ENCODE results near the gene EIF1. TPM values are rescaled to one million over a fixed set of nuclear protein-coding genes. Genes with fewer than 3 reads are reported as not detected.
"Not testable (repeated sequence)": the region's sequence is repeated elsewhere in the genome, so short reads cannot be mapped to it uniquely, and the experiment has no call there.

The EIF1 gene
- 702 TPM for polyA plus RNA-seq (ENCODE audit: insufficient read length)
- long read RNA-seq, donor 1, transcript EIF1-202 (2 exons, 2,170 nt) = minor isoform, 7 of 625 reads
- long read RNA-seq, donor 1, transcript EIF1-203 (4 exons, 2,330 nt) = major isoform, 571 of 625 reads
- long read RNA-seq, donor 1, partial matches to known transcripts = 32 of 625 reads
- long read RNA-seq, donor 1, other reads (novel, unspliced or antisense) = 10 of 625 reads
- long read RNA-seq, donor 2, transcript EIF1-202 (2 exons, 2,170 nt) = minor isoform, 13 of 434 reads
- long read RNA-seq, donor 2, transcript EIF1-203 (4 exons, 2,330 nt) = major isoform, 370 of 434 reads
- long read RNA-seq, donor 2, transcript EIF1-201 (3 exons, 1,120 nt) = minor isoform, 5 of 434 reads
- long read RNA-seq, donor 2, partial matches to known transcripts = 40 of 434 reads
- long read RNA-seq, donor 2, other reads (novel, unspliced or antisense) = 6 of 434 reads
- long read RNA-seq, donor 3, transcript EIF1-203 (4 exons, 2,330 nt) = major isoform, 343 of 438 reads
- long read RNA-seq, donor 3, transcript EIF1-202 (2 exons, 2,170 nt) = minor isoform, 11 of 438 reads
- long read RNA-seq, donor 3, partial matches to known transcripts = 73 of 438 reads
- long read RNA-seq, donor 3, other reads (novel, unspliced or antisense) = 6 of 438 reads
- long read RNA-seq, donor 4, transcript EIF1-203 (4 exons, 2,330 nt) = major isoform, 45 of 61 reads
- long read RNA-seq, donor 4, transcript EIF1-202 (2 exons, 2,170 nt) = minor isoform, 10 of 61 reads
- long read RNA-seq, donor 4, partial matches to known transcripts = 6 of 61 reads
- long read RNA-seq, donor 4, other reads (novel, unspliced or antisense) = 0 of 61 reads
- long read RNA-seq, donor 5, transcript EIF1-202 (2 exons, 2,170 nt) = minor isoform, 9 of 775 reads
- long read RNA-seq, donor 5, transcript EIF1-203 (4 exons, 2,330 nt) = major isoform, 701 of 775 reads
- long read RNA-seq, donor 5, partial matches to known transcripts = 36 of 775 reads
- long read RNA-seq, donor 5, other reads (novel, unspliced or antisense) = 21 of 775 reads
- long read RNA-seq, donor 6, transcript EIF1-202 (2 exons, 2,170 nt) = minor isoform, 6 of 571 reads
- long read RNA-seq, donor 6, transcript EIF1-203 (4 exons, 2,330 nt) = major isoform, 483 of 571 reads
- long read RNA-seq, donor 6, transcript EIF1-201 (3 exons, 1,120 nt) = minor isoform, 7 of 571 reads
- long read RNA-seq, donor 6, partial matches to known transcripts = 64 of 571 reads
- long read RNA-seq, donor 6, other reads (novel, unspliced or antisense) = 10 of 571 reads
- long read RNA-seq, donor 7, transcript EIF1-201 (3 exons, 1,120 nt) = minor isoform, 9 of 662 reads
- long read RNA-seq, donor 7, transcript EIF1-203 (4 exons, 2,330 nt) = major isoform, 572 of 662 reads
- long read RNA-seq, donor 7, transcript EIF1-202 (2 exons, 2,170 nt) = minor isoform, 14 of 662 reads
- long read RNA-seq, donor 7, partial matches to known transcripts = 55 of 662 reads
- long read RNA-seq, donor 7, other reads (novel, unspliced or antisense) = 8 of 662 reads
- long read RNA-seq, donor 8, transcript EIF1-203 (4 exons, 2,330 nt) = major isoform, 226 of 245 reads
- long read RNA-seq, donor 8, partial matches to known transcripts = 16 of 245 reads
- long read RNA-seq, donor 8, other reads (novel, unspliced or antisense) = 0 of 245 reads

GRCh38 chr17:41688641-41689496, at the start of gene EIF1:
Gene EIF1 (plus strand): TSS chr17:41688885. CDS start chr17:41689039, 154 bp downstream.
- peak; percentile 99 for DNase-seq

GRCh38 chr17:41638941-41639340, 49.7 kb upstream of the EIF1 start:
- no peak for DNase-seq

GRCh38 chr17:41639492-41640473, 48.9 kb upstream of the EIF1 start:
- no peak for DNase-seq

- not testable (repeated sequence) for DNase-seq
Measured at GRCh38 chr17:41640596-41640995, 48.1 kb upstream of the EIF1 start.

- DNase-seq = no peak
Measured at GRCh38 chr17:41642252-41643156, 46.2 kb upstream of the EIF1 start.

- DNase-seq = no peak
Measured at GRCh38 chr17:41647038-41647813, 41.5 kb upstream of the EIF1 start.

- peak; percentile 85 for DNase-seq
Measured at GRCh38 chr17:41647940-41648410, 40.7 kb upstream of the EIF1 start.

GRCh38 chr17:41648411-41649195, 40.1 kb upstream of the EIF1 start:
- DNase-seq = peak; percentile 88

GRCh38 chr17:41649923-41650519, 38.7 kb upstream of the EIF1 start:
- no peak for DNase-seq

- no peak for DNase-seq
Measured at GRCh38 chr17:41650794-41651624, 37.7 kb upstream of the EIF1 start.

- DNase-seq = no peak
Measured at GRCh38 chr17:41651625-41652460, 36.8 kb upstream of the EIF1 start.

GRCh38 chr17:41652461-41652970, 36.2 kb upstream of the EIF1 start:
- no peak for DNase-seq

- DNase-seq = no peak
Measured at GRCh38 chr17:41653421-41653820, 35.3 kb upstream of the EIF1 start.

Measured in left kidney (tissue), 8 donors.